ENCODE results near the gene CTXN1.
"Not testable (repeated sequence)": the region's sequence is repeated elsewhere in the genome, so short reads cannot be mapped to it uniquely, and the experiment has no call there.

CTXN1 gene

DNA sequence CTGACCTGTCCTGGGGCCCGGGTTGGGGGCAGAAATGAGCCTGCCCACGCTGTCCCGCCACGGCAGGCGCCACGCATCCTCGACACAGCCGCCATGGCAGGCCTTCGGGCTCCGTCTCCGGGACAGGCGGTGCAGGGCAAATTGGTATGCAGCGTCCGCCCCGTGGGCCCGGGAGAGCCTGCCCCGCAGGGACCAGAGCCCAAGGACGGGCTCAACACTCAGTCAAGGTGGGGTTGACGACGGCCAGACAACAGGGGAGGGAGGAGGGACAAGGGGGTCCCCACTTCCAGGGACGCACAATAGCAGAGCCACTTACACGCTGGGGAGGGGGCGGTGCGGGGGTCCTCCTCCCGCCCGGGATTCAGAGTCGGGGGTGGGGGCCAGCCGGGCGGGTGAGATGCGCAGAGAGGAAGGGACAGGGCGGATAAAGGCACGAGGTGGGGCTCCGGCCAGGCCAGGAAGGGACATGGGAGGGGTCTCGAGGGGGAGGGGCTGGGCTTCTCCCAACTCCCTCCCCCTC, 1.2 kb downstream of the CTXN1 start:
- DNase-seq, result no peak

DNA sequence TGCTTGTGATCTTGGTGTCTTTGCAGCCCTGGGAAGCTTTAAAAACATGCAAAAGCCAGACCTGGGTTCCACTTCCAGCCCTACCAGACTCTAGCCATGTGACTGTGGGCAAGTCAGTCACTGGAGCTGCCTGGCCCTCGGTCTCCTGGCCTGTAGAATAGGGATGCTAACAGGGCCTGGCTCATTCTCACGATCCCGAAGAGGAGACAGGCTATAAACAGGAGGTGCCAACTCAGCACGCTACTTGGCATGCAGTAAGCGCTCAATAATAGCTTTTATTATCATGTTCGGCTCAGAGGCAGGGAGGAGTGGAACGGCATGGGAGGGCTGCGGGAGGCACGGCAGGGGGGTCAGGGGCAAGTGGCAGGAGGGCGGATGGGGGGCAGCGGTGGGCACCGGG, 1.7 kb downstream of the CTXN1 start:
- DNase-seq, result no peak

DNA sequence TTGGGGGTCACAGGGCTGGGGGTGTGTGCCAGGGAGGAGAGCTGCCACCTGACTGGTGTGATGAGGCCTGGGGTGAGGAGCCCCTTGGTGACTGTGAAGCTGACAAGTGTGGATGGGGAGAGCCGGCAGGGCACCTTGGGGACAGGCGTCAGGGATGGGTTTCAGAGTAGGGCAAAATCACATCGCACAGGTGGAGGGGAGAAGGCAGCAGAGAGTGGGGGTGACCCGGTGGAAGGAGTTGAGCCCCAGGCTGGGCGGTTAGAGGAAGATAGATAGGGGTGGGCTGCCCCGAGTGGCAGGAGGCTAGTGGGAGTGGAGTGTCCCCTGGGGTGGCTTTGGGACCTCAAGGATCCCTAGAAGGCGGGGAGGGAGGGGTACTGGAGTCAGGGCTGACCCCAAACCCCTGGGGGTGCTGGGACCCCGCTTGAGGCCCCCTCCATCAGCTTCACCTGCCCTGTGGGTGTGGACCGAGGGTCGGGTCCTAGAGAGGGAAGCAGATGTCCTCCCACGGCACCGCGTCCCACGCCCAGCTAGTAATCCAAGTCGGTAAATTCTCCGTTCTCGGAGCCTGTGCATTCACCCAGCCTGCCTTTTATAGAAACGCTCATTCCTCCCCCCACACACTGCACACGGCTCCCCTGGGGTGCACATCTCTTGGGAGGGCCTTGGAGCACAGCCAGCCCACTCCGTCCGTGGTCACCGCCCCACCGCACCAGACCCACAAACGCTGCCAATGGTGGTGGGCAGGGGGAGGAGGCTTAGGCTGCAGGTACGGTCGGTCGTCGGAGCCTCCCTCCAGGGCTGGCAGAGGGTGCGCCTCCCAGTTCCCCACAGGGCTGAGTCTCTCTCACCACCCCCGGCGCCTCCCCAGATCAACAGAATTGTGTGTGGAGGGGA, 2.4 kb downstream of the CTXN1 start:
- DNase-seq, result no peak

DNA sequence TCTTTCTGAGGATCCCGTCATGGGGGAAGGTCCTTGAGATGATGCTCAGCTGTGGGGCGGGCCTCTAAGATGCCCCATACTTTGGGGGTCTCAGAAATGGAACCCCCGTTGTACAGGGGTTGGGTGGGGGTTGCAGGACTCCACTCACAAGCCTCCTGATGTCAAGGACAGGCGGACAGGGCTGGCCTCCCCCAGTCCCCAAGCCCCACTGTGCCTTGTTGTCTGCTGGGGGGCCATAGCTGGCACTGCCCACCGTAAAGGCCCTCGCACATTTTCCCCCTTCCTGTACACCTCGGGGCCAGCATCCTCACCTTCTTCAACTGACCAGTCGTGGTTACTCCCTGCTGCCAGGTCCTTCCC, 3.1 kb downstream of the CTXN1 start:
- no peak for DNase-seq

DNA sequence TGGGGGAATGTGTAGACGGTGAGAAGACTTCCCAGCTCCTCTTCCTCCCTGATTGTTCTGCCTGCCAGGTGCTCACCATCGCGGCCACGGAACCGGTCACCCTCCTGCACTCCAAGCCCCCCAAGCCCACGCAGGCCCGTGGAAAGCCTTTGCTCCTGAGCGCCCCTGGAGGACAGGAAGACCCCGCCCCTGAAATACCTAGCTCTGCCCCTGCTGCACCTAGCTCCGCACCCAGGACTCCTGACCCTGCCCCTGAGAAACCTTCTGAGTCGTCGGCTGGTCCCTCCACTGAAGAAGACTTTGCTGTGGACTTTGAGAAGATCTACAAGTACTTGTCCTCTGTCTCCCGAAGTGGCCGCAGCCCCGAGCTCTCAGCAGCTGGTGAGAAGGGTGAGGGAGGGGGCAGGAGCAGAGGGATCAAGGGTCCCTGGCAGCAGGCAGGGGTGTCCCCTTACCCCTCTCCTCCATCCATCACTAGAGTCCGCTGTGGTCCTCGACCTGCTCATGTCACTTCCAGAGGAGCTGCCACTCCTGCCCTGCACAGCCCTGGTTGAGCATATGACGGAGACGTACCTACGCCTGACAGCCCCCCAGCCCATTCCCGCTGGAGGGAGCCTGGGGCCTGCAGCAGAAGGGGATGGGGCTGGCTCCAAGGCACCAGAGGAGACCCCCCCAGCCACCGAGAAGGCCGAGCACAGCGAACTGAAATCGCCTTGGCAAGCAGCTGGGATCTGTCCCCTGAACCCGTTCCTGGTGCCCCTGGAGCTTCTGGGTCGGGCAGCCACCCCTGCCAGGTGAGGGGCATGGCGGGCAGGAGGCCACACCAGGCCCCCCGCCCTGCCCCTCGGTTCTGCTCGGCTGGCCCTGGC, 3.7 kb downstream of the CTXN1 start:
- DNase-seq, result no peak

DNA sequence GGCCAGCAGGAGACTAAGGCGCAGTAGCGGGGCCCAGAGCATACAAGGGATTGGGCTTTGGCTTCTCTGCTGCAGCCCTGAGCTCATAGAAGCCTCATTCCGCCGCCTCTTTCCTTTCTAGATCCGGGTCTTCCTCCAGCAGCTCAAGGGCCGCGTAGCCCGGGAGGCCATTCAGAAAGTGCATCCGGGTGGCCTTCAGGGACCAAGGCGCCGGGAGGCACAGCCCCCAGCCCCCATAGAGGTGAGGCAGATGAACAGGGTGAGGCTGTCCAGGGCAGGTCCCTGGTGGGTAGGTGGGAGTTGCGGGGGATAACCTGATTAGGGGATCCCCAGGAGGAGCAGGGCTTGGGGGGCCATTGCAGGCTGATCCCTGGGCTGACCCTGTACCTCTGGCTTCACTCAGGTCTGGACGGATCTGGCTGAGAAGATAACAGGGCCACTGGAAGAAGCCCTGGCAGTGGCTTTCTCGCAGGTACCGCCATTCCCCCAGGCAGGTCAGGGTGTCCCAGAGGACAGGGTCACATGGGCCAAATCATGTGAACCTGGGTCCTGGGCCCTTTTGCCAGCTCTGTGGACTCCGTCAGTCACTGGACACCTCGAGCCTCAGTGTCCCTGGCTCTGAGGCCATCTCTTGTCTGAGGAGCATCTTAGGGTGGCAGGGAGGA, 4.5 kb downstream of the CTXN1 start:
- DNase-seq, result no peak

DNA sequence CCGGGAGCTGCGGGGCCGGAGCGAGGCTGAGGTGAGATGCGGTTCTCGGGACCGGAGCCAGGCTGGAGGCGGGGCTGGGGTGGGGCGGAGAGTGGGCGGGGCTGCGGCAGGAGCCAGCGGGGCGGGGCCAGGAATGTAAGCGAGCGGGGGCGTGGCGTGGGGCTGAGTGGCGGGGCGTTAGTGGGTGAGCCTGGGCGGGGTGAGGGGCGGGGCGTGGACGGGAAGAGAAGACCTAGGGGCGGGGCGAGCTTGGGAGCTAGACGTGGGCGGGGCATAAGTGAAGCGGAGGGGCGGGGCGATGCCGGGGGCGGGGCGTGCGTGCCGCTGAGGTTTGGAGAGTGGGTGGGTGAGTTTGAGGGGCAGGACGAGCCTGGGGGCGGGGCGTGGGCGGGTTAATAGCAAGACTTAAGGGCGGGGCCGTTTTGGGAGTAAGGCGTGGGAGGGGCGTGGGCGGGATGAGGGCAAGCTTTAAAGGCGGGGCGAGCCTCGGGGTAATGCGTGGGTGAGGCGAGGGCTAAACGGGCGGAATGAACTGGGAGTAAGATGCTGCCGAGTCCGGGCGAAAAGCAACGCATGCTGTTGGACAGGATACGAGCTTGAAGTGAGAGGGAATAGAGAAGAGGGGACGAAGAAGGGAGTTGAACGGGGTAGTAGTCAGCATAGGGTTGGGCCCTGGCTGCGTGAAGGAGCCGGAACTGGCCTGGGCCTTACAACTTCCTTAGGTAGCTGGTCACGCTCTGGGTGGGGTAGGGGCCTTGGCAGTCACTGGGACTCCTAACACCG, 5.2 kb downstream of the CTXN1 start:
- DNase-seq, result peak; percentile 97

DNA sequence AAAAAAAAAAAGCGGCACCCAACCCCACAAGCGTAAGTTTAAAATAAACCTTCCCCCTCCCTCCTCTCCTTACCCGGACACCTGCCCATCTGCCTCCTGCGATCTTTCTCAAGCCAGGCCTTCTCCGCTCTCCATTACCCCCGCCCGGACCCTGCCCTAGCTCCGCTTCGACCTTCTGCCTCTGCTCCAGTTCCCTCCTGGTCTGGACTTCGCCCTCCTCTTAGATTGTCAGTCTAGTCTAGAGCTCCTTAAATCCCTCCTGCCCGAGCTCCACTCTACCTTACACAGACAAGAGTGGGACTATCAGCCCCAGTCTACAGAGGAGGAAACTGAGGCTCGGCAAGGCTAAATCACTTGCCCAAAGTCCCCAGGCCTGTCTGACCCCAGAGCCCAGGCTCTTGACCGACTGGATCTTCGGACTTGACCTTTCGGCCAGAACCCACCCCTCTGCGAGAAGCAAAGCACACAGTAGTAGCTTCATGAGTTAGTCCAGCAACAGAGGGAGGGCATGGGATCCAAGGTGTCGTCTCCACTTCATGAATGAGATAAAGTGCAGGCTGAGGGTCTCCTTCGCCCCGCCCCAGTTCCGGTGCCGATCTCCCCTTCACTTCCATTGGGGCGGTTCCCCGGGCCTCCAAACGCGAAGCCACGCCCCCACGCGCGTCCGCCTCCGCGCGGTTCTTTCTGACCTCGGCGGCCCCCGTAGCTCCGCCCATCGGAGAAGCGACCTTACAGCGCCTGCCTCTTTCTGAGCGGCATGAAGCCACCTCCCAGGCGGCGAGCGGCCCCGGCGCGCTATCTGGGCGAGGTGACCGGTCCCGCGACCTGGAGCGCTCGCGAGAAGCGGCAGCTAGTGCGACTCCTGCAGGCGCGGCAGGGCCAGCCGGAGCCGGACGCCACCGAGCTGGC, 6.1 kb downstream of the CTXN1 start, which contains the start of gene SNAPC2:
TSS of gene SNAPC2 (plus strand) at position 729 of the 909 bp plus-strand sequence. CDS start at position 758, 29 bp downstream.
- DNase-seq, result peak; percentile 97

DNA sequence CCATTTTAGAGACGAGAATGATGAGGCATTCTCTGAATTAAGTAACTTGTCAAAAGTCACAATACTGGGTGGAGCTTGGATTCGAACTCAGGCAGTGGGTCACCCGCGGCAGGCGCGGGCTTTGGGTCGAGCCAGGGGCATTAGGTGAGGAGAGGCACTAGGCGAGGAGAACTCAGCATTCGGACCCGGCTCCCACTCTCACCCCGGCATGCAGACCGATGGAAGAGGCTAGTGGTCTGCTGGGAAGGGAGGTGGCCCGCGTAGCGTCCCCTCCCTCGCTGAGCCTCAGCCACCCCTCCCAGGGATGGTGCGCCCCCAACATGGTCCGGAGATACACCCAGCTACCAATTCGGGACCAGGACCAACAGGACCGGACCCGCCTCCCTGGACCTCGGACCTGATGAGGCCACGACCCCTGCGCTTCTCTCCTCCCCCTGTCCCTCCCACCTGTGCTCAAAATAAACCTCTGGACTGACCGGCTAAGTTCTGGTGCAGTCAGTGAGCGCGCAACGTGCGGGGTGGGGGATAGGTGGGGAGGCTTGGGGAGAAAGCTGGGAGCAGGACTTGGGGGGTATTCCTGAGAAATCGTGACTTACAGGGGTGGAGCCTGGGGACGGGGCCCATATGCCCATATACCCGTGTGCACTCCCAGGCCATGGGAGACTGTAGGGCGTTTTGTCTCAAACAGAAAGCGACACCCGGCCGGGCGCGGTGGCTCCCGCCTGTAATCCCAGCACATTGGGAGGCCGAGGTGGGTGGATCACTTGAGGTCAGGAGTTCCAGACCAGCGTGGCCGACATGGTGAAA, 7.1 kb downstream of the CTXN1 start:
- DNase-seq, result no peak

DNA sequence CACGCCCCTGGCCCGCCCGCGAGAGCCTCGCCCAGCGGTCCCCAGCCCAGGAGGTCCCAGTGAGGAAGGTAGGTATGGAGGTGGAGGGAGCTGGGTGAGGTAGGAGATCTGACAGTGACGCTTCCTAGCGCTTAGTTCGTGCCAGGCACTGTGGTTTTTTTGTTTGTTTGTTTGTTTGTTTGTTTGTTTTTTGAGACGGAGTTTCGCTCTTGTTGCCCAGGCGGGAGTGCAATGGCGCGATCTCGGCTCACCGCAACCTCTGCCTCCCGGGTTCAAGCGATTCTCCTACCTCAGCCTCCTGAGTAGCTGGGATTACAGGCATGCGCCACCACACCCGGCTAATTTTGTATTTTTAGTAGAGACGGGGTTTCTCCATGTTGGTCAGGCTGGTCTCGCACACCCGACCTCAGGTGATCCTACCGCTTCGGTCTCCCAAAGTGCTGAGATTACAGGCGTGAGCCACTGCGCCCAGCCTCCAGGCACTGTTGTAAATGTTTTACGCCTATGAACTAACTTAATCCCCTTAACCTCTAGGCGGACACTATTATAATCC, 7.8 kb downstream of the CTXN1 start:
- DNase-seq, result not testable (repeated sequence)

DNA sequence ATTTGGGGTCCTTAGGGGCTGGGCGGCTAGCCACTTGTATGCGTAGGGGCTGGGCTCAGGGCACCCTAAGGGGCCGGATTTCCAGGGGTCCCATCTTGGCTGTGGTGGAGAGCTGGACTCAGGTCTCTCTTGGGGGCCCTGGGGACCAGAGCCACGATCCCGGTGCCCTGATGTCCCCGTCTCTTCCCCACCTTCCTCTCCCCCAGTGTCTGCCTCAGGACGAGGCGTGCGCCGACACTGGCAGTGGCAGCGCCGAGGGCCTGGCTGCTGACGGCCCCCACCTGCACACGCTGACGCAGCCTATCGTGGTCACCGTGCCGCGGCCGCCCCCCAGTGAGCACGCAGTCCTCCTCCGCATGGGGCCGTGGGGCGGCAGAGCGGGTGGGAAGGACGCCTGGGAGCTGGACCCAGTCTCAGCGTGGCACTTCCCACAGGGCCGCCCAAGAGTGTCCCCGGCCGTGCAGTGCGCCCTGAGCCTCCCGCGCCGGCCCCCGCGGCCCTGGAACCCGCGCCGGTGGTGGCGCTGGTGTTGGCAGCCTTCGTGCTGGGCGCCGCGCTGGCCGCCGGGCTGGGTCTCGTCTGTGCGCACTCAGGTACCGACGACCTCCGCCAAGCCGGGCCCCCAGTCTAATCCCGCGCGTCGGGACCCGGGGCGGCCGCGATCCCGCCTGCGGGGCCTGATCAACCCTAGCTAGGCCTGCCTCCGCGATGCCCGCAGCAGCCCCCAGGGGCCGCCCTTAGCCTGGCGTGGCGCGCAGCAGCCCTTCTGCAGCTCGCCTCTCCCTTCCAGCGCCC, 8.5 kb downstream of the CTXN1 start:
- peak; percentile 70 for DNase-seq

DNA sequence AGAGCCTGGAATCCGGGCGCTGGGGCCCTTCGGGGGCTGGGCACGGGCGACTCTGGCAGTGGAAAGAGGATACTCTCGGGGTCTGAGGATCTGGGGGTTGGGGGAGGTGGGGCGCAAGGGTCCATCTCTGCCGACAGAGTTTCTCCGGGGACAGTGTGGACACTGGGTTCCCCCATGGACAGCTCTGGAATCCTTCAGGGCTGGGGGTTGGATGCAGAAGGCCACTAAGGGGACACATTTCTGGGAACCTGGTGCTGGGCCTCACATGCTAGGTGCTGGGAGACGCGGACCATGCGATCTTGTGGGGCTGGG, 9.0 kb downstream of the CTXN1 start:
- DNase-seq, result no peak

DNA sequence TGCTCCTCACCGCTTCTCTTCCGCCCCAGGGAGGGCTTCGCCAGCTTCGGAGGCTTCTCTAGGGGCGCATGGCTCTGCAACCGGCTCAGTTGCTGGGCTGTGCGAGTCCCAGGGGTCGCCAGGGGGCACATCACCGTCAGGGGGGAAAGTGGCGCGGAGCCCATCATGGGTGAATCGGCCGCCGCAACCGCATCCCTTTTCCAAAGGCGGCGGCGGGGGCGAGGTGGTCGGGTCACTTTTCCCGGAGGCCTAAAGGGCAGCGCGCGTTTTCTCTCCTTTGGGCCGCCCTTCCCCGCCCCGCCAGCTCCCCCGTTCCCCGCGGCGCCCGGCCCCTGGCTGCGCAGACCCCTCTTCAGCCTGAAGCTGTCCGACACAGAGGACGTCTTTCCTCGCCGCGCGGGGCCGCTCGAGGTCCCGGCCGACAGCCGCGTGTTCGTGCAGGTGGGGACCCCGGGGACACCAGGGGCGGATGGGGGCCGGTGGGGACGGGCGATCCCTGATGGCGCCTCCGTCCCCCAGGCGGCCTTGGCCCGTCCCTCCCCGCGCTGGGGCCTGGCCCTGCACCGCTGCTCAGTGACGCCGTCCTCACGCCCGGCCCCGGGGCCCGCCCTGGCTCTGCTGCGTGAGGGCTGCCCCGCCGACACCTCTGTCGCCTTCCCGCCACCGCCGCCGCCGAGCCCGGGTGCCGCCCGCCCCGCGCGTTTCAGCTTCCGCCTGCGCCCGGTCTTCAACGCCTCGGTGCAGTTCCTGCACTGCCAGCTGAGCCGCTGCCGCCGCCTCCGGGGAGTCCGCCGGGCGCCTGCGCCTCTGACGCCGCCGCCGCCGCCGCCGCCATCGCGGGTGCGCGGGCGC, 9.6 kb downstream of the CTXN1 start:
- peak; percentile 60 for DNase-seq

DNA sequence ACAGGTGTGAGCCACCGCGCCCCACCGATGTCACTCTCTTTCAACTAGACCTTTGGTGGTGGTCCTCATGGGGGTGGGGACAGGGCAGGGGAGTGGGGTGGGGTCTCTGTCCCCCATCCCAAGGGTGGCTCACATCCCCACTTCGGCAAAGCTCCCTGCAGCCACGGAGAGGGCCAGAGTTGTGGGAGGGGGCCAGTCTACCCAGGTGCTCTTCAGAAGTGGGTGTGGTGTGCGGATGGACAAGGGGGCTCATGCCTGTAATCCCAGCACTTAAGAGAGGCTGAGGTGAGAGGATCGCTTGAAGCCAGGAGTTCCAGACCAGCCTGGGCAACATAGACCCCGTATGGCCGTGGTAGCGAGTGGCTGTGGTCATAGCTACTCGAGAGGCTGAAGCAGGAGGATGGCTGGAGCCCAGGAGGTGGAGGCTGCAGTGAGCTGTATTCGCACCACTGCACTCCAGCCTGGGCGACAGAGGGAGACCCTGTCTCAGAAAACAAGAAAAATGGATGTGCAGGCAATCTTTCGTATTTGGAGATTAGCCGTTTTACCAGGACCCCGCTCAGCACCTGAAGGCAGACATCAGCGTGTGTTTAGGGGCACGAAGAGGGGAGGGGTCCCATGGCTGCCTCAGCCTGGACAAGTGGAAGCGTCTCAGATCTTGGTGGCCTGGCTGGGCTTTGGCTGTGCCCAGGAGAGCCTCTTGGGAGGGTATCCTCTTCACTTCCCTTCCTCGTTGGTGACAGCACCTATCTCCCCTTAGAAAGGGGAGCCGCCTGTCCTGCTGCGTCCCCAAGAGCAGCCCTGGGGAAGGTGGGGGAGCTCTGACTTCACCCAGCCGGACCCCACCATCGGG, 10.5 kb downstream of the CTXN1 start:
- no peak for DNase-seq

DNA sequence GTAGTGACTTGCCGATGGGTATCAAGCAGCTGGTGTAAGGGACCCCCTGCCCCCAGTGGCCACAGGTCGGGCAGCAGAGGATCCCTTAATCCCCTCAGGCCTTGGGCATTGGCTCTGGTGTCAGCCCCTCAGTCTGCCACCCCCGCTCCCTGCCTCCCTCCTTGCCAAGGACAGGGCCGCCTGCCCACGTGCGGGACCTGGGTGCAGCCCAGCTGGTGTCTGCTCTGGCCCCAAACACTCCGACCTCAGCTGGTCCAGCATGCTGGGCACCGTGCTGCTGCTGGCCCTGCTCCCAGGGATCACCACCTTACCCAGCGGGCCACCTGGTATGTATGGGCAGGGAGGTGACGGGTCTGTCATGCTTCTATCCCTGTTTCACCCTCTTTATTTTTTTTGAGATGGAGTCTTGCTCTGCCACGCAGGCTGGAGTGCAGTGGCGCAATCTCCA, 11.3 kb downstream of the CTXN1 start, which contains the start of gene TGFBR3L:
TSS of gene TGFBR3L (plus strand) at position 233 of the 448 bp plus-strand sequence.
- DNase-seq, result no peak

DNA sequence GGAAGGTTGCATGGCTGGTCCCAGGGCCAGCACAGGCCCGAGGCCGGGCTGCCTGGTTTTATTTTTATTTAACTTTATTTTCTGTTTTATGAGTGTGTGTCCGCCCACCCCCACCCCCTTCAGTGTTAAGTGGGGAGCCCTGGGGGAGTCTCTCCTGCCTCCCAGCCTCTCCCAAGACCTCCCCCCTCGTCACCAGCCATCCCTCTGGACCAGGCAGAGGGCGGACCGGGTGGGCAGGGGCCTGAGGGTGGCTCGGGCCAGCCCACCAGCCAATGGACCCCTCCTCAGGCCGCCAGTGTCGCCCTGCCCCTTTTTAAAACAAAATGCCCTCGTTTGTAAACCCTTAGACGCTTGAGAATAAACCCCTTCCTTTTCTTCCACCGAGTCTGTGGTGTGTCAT, 11.8 kb downstream of the CTXN1 start:
- no peak for DNase-seq

DNA sequence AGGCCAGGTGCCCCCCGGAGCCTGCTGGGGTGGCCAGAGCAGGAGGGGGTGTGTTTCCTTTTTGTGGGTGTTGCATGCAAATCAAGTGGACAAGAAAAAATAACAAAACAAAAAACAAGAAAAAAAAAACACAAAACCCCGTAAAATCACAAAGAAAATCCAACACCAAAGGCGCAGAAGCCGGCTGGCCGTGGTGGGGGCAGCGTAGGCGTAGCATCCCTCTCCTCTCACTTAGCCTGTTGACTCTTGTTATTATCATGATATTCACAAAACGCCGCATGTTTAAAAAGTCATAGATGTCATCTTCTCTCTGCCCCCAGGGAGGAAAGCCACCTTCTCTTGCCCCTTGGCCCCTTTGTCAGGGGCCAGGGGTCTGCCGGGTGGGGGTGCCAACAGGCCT, 12.3 kb downstream of the CTXN1 start:
- DNase-seq, result no peak
